Measurements from ENCODE around the gene MALSU1.

MALSU1 gene

GRCh38 chr7:23337374-23337773 lies 38.2 kb downstream of the MALSU1 start:
- no peak for DNase-seq

GRCh38 chr7:23338439-23338838 lies 39.3 kb downstream of the MALSU1 start:
- no peak for DNase-seq

GRCh38 chr7:23338863-23339262 lies 39.7 kb downstream of the MALSU1 start:
- DNase-seq, result no peak

GRCh38 chr7:23341846-23342598 lies 42.9 kb downstream of the MALSU1 start:
- no peak for DNase-seq

- no peak for DNase-seq
Measured at GRCh38 chr7:23343102-23343501, 44.0 kb downstream of the MALSU1 start.

- DNase-seq, result no peak
Measured at GRCh38 chr7:23343806-23344475, 44.8 kb downstream of the MALSU1 start.

GRCh38 chr7:23345601-23346000 lies 46.5 kb downstream of the MALSU1 start:
- DNase-seq, result no peak

GRCh38 chr7:23346316-23346715 lies 47.2 kb downstream of the MALSU1 start:
- no peak for DNase-seq

GRCh38 chr7:23347033-23347681 lies 48.0 kb downstream of the MALSU1 start:
- DNase-seq, result no peak

- DNase-seq, result no peak
Measured at GRCh38 chr7:23347682-23348180, 48.6 kb downstream of the MALSU1 start.

- no peak for DNase-seq
Measured at GRCh38 chr7:23349484-23350157, 50.5 kb downstream of the MALSU1 start.

- no peak for DNase-seq
Measured at GRCh38 chr7:23350466-23350865, 51.3 kb downstream of the MALSU1 start.

- DNase-seq, result no peak
Measured at GRCh38 chr7:23353172-23353571, 54.0 kb downstream of the MALSU1 start.

- no peak for DNase-seq
Measured at GRCh38 chr7:23356168-23356567, 57.0 kb downstream of the MALSU1 start.

- no peak for DNase-seq
Measured at GRCh38 chr7:23356726-23357125, 57.6 kb downstream of the MALSU1 start.

GRCh38 chr7:23357190-23358093 lies 58.3 kb downstream of the MALSU1 start:
- DNase-seq, result no peak

GRCh38 chr7:23358152-23358674 lies 59.1 kb downstream of the MALSU1 start:
- DNase-seq, result no peak

Data from NCI-H2171 (cell line).